Calu3 (cell line): ENCODE results near the gene DEXI. TPM values are rescaled to one million over a fixed set of nuclear protein-coding genes. Genes with fewer than 3 reads are reported as not detected.

Source experiments
- BruUV-seq: library from RNA; stranded (reverse); fragments of 400-500 nt; replicated peaks from 2 replicates; lab custom pipeline; 2021; lab: Mats Ljungman, UMichigan
- CTCF ChIA-PET: fragments of 300-600 bp; sonication (Branson Sonifier 250); formaldehyde crosslinking; loops from one replicate; lab custom pipeline; 2022; ENCODE audit warnings: antibody characterized with exemption; lab: Charles Lee
- DNase-seq: peaks from one replicate; pipeline ENCODE4 v3.0.0; 2022
- H3K27ac Mint-ChIP-seq: one replicate; pipeline ENCODE4 v1.8.0; 2022; ENCODE audit warnings: mixed read lengths; ENCODE audit not compliant: unreplicated experiment
- H3K27me3 Mint-ChIP-seq: one replicate; pipeline ENCODE4 v1.8.0; 2022; ENCODE audit warnings: mixed read lengths; ENCODE audit not compliant: unreplicated experiment
- H3K36me3 Mint-ChIP-seq: one replicate; pipeline ENCODE4 v1.8.0; 2022; ENCODE audit warnings: mild to moderate bottlenecking, moderate library complexity, mixed read lengths; ENCODE audit not compliant: insufficient read depth, unreplicated experiment
- H3K4me1 Mint-ChIP-seq: one replicate; pipeline ENCODE4 v1.8.0; 2022; ENCODE audit warnings: mild to moderate bottlenecking, low read depth, mixed read lengths; ENCODE audit not compliant: unreplicated experiment
- H3K4me3 Mint-ChIP-seq: one replicate; pipeline ENCODE4 v1.8.0; 2022; ENCODE audit warnings: mild to moderate bottlenecking, low read depth, moderate library complexity, mixed read lengths; ENCODE audit not compliant: unreplicated experiment
- H3K9me3 Mint-ChIP-seq: one replicate; pipeline ENCODE4 v1.8.0; 2022; ENCODE audit warnings: low read depth, mixed read lengths; ENCODE audit not compliant: unreplicated experiment
- intact Hi-C: fragments of 100-400 bp; cut with micrococcal nuclease; formaldehyde crosslinking; loops from one replicate; pipeline ENCODE4 v1.10.0; 2022; ENCODE audit not compliant: unreplicated experiment
- total RNA-seq: library from RNA; stranded (reverse); gene quantifications from 2 replicates; pipeline ENCODE4 v1.2.3, GENCODE V29; 2022
- TF ChIP-seq, protein P1 (sequence below): fragments of 200-600 bp; IDR thresholded peaks from one replicate; pipeline ENCODE4 v1.8.0; 2022; ENCODE audit warnings: antibody characterized with exemption; ENCODE audit not compliant: unreplicated experiment

The DEXI gene
- total RNA-seq, 1 experiment from 2014 or later: 32.3 TPM

DNA sequence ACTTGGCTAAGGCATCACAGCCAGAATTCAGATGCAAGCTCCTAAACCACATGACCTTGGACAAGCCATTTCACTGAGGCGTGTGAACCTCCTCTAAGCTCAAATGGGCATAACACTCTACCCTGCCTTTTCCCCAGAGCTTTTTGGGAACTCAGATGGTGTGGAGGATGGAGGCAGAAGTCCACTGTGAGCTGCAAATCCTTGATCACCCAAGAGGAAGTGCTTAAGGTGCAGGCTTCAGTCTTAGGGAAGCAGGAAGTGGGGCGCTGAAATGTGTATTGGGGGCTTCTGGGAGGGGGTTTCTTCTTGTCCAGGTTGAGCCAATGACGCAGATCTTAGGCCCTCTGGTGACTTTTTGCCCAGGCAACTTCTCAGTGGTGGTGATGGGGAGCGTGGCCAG is 52.4 kb downstream of the DEXI start:
- Mint-ChIP-seq H3K4me3 (no peak overlapping the region), H3K27ac (no peak overlapping the region), H3K27me3 (no peaks in the 10 kb centered on the region), H3K9me3 (no peaks in the 10 kb centered on the region), H3K36me3 (no peaks in the 10 kb centered on the region), H3K4me1 (peaks cover 13% of the 10 kb centered on the region)
- no peak for DNase-seq
- CTCF ChIA-PET: no interaction called here
- TF ChIP-seq, protein P1, sequence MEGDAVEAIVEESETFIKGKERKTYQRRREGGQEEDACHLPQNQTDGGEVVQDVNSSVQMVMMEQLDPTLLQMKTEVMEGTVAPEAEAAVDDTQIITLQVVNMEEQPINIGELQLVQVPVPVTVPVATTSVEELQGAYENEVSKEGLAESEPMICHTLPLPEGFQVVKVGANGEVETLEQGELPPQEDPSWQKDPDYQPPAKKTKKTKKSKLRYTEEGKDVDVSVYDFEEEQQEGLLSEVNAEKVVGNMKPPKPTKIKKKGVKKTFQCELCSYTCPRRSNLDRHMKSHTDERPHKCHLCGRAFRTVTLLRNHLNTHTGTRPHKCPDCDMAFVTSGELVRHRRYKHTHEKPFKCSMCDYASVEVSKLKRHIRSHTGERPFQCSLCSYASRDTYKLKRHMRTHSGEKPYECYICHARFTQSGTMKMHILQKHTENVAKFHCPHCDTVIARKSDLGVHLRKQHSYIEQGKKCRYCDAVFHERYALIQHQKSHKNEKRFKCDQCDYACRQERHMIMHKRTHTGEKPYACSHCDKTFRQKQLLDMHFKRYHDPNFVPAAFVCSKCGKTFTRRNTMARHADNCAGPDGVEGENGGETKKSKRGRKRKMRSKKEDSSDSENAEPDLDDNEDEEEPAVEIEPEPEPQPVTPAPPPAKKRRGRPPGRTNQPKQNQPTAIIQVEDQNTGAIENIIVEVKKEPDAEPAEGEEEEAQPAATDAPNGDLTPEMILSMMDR: no peak
- no TSS peak for BruUV-seq
- intact Hi-C loops: no loop called here

DNA sequence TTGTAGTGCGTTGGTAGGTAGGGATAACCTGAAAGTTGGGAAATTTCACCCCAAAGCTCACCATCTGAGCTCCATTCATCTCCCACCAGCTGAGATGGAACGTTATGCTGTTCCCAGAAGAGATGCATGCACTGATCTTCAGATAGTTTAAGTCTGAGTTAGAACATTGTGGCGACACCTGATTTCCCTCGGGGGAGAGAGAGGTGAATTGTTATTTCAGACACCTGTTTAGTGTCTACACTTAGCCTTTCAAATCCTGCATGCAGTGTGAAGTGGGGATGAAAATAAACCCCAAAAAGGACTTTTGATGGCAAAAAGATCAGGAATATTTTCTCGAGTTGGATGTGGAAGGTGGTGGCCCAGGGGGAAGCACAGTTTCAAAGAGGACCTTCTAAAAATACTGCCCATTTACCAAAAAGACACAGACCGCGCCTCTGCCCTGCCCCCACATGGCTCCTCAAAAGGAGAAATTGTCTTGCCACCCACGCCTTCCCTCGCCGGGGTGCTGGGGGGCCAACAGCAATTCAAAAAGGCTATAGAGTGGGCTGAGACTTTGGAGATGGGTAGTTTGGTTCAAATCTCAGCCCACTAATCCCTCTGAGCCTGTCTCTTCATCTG is 53.8 kb downstream of the DEXI start:
- no peak overlapping the region for H3K4me3 Mint-ChIP-seq
- H3K27ac Mint-ChIP-seq: no peak overlapping the region
- CTCF ChIA-PET: no interaction called here
- H3K27me3 Mint-ChIP-seq: no peaks in the 10 kb centered on the region
- no peaks in the 10 kb centered on the region for H3K9me3 Mint-ChIP-seq
- no TSS peak for BruUV-seq
- peaks cover 27% of the 10 kb centered on the region for H3K4me1 Mint-ChIP-seq
- TF ChIP-seq, protein P1: no peak
- no peak for DNase-seq
- intact Hi-C loops: no loop called here
- no peaks in the 10 kb centered on the region for H3K36me3 Mint-ChIP-seq

DNA sequence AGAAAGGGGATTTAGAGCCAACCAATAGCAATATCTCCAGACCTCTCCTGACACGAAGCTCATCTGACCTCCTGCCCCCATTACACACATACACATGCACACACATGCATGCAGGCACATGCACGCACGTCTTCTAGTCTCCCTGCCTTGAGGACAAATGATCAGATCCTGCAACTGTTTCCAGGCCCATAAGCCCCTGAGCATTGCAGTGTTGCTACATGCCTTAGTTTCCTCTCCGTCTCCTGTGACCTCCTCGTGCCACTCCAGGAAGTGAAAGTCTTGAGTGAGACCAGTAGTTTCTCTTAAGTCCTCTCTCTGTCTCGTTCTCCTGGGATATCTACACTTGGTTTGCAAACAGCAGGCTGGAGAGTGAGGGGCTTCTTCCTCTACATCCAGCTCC is 57.0 kb downstream of the DEXI start:
- no peak overlapping the region for H3K27ac Mint-ChIP-seq
- DNase-seq: no peak
- peaks cover 6% of the 10 kb centered on the region for H3K36me3 Mint-ChIP-seq
- TF ChIP-seq, protein P1: no peak
- intact Hi-C loops: no loop called here
- no peaks in the 10 kb centered on the region for H3K9me3 Mint-ChIP-seq
- H3K4me1 Mint-ChIP-seq: peaks cover 54% of the 10 kb centered on the region
- H3K4me3 Mint-ChIP-seq: no peak overlapping the region
- H3K27me3 Mint-ChIP-seq: no peaks in the 10 kb centered on the region
- CTCF ChIA-PET: no interaction called here
- no TSS peak for BruUV-seq

DNA sequence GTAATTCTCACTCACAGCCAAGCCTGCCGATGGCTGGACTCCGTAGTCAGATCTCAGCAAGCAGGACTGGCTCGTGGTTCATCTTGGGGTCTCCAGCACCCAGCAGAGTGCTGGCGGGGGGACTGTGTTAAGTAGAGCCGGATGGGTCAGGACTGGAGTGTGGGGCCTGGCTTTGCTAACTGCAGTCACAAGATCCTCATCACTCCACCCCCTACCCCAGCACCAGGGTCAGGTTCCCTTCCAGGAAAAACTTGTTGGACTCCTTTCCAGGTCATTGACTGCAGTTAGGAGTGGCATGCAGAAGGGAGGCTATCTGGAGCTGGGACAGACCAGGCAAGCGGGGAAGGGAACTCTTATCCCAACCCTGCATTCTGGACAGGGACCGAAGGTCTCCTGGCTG is 59.3 kb downstream of the DEXI start:
- H3K9me3 Mint-ChIP-seq: no peaks in the 10 kb centered on the region
- TF ChIP-seq, protein P1: no peak
- H3K4me3 Mint-ChIP-seq: peak overlapping the region; percentile 20
- no peaks in the 10 kb centered on the region for H3K27me3 Mint-ChIP-seq
- H3K4me1 Mint-ChIP-seq: peaks cover 63% of the 10 kb centered on the region
- intact Hi-C loops: no loop called here
- H3K36me3 Mint-ChIP-seq: peaks cover 20% of the 10 kb centered on the region
- peak; percentile 82 for DNase-seq
- no peak overlapping the region for H3K27ac Mint-ChIP-seq
- no TSS peak for BruUV-seq
- CTCF ChIA-PET: interaction anchor here (1.6 to 2.3 kb wide), 2 partner anchors 11 to 35 kb away, joined by 5 to 6 read pairs; no protein-coding TSS in a partner anchor
